Heart right ventricle (tissue), 16 donors: ENCODE data around the gene HOXC10. TPM values are rescaled to one million over a fixed set of nuclear protein-coding genes. Genes with fewer than 3 reads are reported as not detected.

ENCODE experiments used
- ATAC-seq, 8 donors: fragments of 200-7000 bp; cut with Tn5 transposase; one replicate each; pipeline ENCODE4 v1.9.1; 2020; ENCODE audit warnings: mild to moderate bottlenecking in 8 of 8, moderate library complexity in 8 of 8, moderate number of reproducible peaks in 1 of 8
- DNase-seq, 2 donors: peaks; one replicate each; pipeline ENCODE4 v3.0.0-alpha.2; 2020
- H3K27ac ChIP-seq, 10 donors: fragments of 200-600 bp; sonication (generic) in 2 of 10; one replicate each; pipeline versions ENCODE4 v1.5.0 to v1.8.0; 2020 to 2022; ENCODE audit warnings: mild to moderate bottlenecking in 3 of 10
- H3K27me3 ChIP-seq, 7 donors: fragments of 200-600 bp; one replicate each; pipeline ENCODE4 v1.8.0; 2021 to 2022; ENCODE audit warnings: mild to moderate bottlenecking in 2 of 7
- H3K36me3 ChIP-seq, 9 donors: fragments of 200-600 bp; sonication (generic) in 1 of 9; one replicate each; pipeline versions ENCODE4 v1.5.0 to v1.8.0; 2020 to 2022; ENCODE audit warnings: mild to moderate bottlenecking in 2 of 9
- H3K4me1 ChIP-seq, 9 donors: fragments of 200-600 bp; sonication (generic) in 1 of 9; one replicate each; pipeline versions ENCODE4 v1.5.0 to v1.8.0; 2020 to 2022; ENCODE audit warnings: mild to moderate bottlenecking in 4 of 9
- H3K4me3 ChIP-seq, 10 donors: fragments of 200-600 bp; sonication (generic) in 2 of 10; one replicate each; pipeline versions ENCODE4 v1.5.0 to v1.8.0; 2020 to 2022; ENCODE audit warnings: mild to moderate bottlenecking in 7 of 10, moderate library complexity in 2 of 10
- H3K9me3 ChIP-seq, 11 donors: fragments of 200-600 bp in 10 of 11; sonication (generic) in 2 of 11; one replicate each; pipeline versions ENCODE4 v1.5.0 to v1.8.0; 2013 to 2022; ENCODE audit warnings: mild to moderate bottlenecking in 2 of 11, control low read depth in 1 of 11, moderate library complexity in 1 of 11
- CTCF ChIP-seq, 9 donors: fragments of 200-600 bp; sonication (generic) in 2 of 9; IDR thresholded peaks; one replicate each; pipeline versions ENCODE4 v1.5.0 to v1.8.0; 2021 to 2022; ENCODE audit warnings: antibody characterized with exemption in 9 of 9, mild to moderate bottlenecking in 5 of 9, moderate library complexity in 1 of 9
- WGBS, 2 donors: extraction: QIAGEN DNeasy Blood & Tissue Kit; methylation state at CpG; one replicate each; pipeline ENCODE4 v1.1.7; 2013; ENCODE audit warnings: inconsistent platforms in 1 of 2; 5-methylcytosine and 5-hydroxymethylcytosine counted together
- intact Hi-C, 10 donors: fragments of 100-400 bp; cut with DNase I; formaldehyde crosslinking; loops; one replicate each; pipeline versions ENCODE4 v1.11.1 to v1.14.2; 2022
- polyA plus RNA-seq, 2 donors: library from polyadenylated mRNA; stranded (reverse); fragments of 200-250 nt; gene quantifications; one replicate each; pipeline ENCODE4 v1.2.3, GENCODE V29; 2013
- total RNA-seq, 10 donors: library from RNA; stranded (reverse); fragmentation: NEBNext Ultra II Directional in 3 of 10; extraction: Animal tissue kit (Norgen Biotek cat#: 25700) in 3 of 10; gene quantifications; one replicate each; pipeline versions ENCODE4 v1.2.1 to v1.2.4, GENCODE V29; 2021 to 2023
- donor health status: Arrhythmogenic right ventricular cardiomyopathy.
- donor health status: ischemic (EF 13 %, LVEDD 7.1; RV severe dilation, severe dysfunction).
- donor health status: healthy with polysubstance abuse.
- donor health status: DM: no; HTN: yes; CAD: no.
- donor health status: DM: no; HTN: no; CAD: no.
- donor health status: ischemic (EF 25% LVEDD 6.9; RV normal size, moderate dysfunction).
- donor health status: ischemic (EF 25% LVEDD 5.7; RV mildly dilated, moderate dysfunction).
- donor health status: healthy.
- donor health status: DM: yes; HTN: yes; CAD: no.
- donor health status: Ischemic cardiomyopathy.
- donor health status: ischemic (EF 35%, LVEDD 5.7; RV mildly dilated, moderate dysfunction).
- donor health status: nonischemic (EF 11% LVEDD 7.7; RV severe dilation, severe dysfunction).
- donor health status: DM: yes; HTN: yes; CAD: no.
- donor health status: PGD.
- donor health status: ischemic (EF 29% LVEDD 5.4; RV normal size, mild dysfunction).
- donor health status: nonischemic (EF 23%, LVEDD 6.1; RV moderate dilation, normal function).

HOXC10 gene
- total and polyA plus RNA-seq, 12 donors = not detected

GRCh38 chr12:53950789-53951576, 34.0 kb upstream of the HOXC10 start:
- Histone ChIP-seq H3K4me1 (peaks cover 0 to 22% (median 10%) of the 10 kb centered on the region in 9 donors), H3K27me3 (peaks cover 79 to 100% (median 100%) of the 10 kb centered on the region in 7 donors), H3K36me3 (no peaks in the 10 kb centered on the region), H3K9me3 (no peaks in the 10 kb centered on the region), H3K4me3 (no peak overlapping the region), H3K27ac (no peak overlapping the region)
- intact Hi-C loops = no loop called here
- no peak for TF ChIP-seq CTCF (IDR thresholded peaks at IDR 0.05)
- no peak for ATAC-seq
- no peak for DNase-seq
- WGBS, 2 donors = 3% methylated on average over 34 of the region's 34 CpGs

GRCh38 chr12:53951577-53952334, 33.2 kb upstream of the HOXC10 start:
- no peaks in the 10 kb centered on the region for H3K9me3 ChIP-seq
- no peaks in the 10 kb centered on the region for H3K36me3 ChIP-seq
- TF ChIP-seq CTCF (IDR thresholded peaks at IDR 0.05) = no peak
- peaks cover 79 to 100% (median 100%) of the 10 kb centered on the region in 7 donors for H3K27me3 ChIP-seq
- no peak overlapping the region for H3K27ac ChIP-seq
- WGBS, 2 donors = 2 to 4% methylated on average over 47 of the region's 47 CpGs
- DNase-seq = no peak
- intact Hi-C loops = no loop called here
- H3K4me3 ChIP-seq = no peak overlapping the region
- H3K4me1 ChIP-seq = peaks cover 0 to 22% (median 10%) of the 10 kb centered on the region in 9 donors
- no peak for ATAC-seq

- intact Hi-C loops = no loop called here
Observed at GRCh38 chr12:53952335-53952694, 32.6 kb upstream of the HOXC10 start.

More at GRCh38 chr12:53952335-53952694, 32.6 kb upstream of the HOXC10 start:
- H3K27ac ChIP-seq = no peak overlapping the region
- peaks cover 79 to 100% (median 100%) of the 10 kb centered on the region in 7 donors for H3K27me3 ChIP-seq
- H3K4me1 ChIP-seq = peaks cover 0 to 22% (median 10%) of the 10 kb centered on the region in 9 donors
- WGBS, 2 donors = 8 to 10% methylated on average over 13 of the region's 13 CpGs
- H3K4me3 ChIP-seq = no peak overlapping the region
- no peaks in the 10 kb centered on the region for H3K36me3 ChIP-seq
- no peak for TF ChIP-seq CTCF (IDR thresholded peaks at IDR 0.05)
- no peaks in the 10 kb centered on the region for H3K9me3 ChIP-seq
- DNase-seq (no peak), ATAC-seq (no peak)
